ENCODE results near the gene PRKACB.

PRKACB gene

DNA sequence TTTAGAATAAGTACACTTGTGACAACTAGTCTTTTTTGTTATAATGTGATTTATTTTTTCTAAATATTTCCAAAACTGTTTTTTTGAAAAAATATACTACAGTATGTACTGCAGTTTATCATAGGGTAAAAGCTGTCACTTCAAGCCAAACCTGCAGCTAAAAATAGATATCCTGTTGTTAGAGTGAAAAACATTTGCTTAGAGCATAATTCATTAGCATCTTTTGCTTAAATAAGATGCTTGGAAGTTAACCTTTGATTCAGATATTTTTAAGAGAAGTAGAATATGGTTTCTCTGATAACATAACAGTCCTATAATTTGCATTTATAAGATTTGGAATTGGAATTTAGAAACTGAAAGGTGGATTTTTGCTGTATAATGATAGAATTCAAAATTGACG is 21.5 kb downstream of the PRKACB start:
- DNase-seq, result no peak
- TF ChIP-seq GATA1 (IDR thresholded peaks at IDR 0.05; ENCODE audit: low read depth, low read length) (no peak), POLR2A (IDR thresholded peaks at IDR 0.05; ENCODE audit: low read length) (no peak)

DNA sequence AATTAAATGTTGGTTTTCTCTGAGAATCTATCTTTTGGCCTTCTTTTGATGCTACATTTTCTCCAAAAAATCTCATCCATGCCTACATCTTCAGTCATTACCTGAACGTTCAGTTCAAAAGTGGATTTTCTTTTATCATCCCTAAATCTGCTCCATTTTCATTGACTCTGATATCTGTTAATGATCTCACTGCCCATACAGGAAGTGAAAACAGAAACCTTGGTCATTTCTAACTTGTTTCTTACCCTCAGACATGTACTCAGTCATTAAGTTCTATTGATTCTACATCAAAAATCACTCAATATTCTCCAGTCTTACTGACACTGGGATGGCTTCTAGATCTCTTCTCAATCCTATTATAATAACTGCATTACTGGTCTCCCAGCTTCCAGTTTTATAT is 22.7 kb downstream of the PRKACB start:
- TF ChIP-seq POLR2A (IDR thresholded peaks at IDR 0.05; ENCODE audit: low read length) (no peak), GATA1 (IDR thresholded peaks at IDR 0.05; ENCODE audit: low read depth, low read length) (no peak)
- DNase-seq, result no peak

DNA sequence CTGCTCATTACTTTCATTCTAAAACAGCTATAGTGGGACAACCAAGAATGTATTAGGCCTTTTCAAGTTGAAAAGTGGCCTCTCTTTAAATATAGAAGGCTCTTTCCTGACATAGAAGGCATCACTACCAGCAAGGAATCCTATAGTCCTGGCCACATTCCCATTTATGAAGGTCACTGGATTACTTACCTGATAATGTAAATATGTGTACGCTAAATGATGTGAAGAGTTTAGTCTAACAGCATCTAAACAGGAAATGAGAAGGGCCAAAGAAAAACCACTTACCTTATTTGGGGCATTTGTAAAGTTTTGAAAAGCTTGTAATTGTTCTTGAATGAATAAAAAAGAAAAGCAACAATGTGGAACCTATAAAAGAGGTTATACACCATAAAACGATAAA is 24.7 kb downstream of the PRKACB start:
- no peak for TF ChIP-seq POLR2A (IDR thresholded peaks at IDR 0.05; ENCODE audit: low read length)
- TF ChIP-seq GATA1 (IDR thresholded peaks at IDR 0.05; ENCODE audit: low read depth, low read length), result no peak
- no peak for DNase-seq

DNA sequence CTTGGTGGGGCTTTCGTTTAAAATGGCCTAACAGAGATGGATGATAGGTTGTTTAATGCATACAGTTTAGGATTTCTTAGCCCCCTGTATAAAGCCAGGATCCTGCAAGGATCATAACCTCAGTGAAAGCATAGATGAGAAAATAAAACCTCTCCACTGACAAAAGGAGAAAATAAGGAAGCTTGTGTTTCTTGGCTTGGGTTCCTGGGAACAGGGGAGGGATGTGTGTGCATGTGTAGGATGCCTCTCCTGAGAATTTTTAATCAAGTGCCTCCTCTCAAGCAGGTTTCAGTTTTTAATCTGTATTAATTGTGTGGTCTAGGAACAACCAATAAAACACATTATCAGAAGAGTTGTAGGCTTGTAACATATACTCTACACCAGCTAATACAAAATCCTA is 26.1 kb downstream of the PRKACB start:
- TF ChIP-seq GATA1 (IDR thresholded peaks at IDR 0.05; ENCODE audit: low read depth, low read length) (no peak), POLR2A (IDR thresholded peaks at IDR 0.05; ENCODE audit: low read length) (no peak)
- DNase-seq, result no peak

DNA sequence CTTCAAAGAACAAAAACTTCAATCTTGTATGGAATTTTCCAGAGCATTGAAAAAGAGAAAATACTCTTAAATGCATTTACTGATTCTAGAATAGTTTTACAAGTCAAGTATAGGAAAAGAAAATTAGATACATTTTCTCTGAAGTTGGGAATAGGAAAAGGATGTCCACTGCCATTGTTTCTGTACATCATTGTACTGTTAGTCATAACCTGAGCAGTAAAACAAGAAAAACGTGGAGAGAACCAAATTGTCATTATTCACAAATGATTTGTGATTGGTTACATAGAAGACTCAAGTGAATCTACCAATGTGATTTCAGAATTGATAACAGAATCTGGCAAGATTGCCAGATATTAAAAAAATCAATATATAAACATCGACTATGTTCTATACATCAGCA is 27.4 kb downstream of the PRKACB start:
- DNase-seq, result no peak
- TF ChIP-seq GATA1 (IDR thresholded peaks at IDR 0.05; ENCODE audit: low read depth, low read length) (no peak), POLR2A (IDR thresholded peaks at IDR 0.05; ENCODE audit: low read length) (no peak)

DNA sequence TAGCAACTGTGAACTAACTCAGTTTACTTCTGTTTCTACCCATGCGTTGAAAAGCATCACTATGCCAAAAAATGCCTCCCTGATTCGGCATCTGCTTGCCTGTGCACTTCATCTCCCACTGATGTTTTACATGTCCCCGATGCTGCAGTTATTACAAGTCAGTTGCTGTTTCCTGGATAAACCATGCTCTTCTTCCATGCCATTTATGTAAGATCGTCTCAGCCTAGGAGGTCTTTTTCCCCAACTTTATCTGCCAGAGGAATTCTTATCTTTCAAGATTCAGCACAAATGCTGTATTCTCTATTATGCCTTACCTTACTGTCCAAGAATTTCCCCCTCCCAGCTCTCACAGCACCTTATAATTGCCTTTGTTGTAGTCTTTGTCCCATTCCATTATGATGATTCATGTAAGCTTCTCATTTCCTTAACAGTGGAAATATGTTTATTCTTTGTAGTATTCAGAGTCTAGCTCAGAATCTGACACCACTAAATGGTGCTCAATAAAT is 30.0 kb downstream of the PRKACB start:
- TF ChIP-seq POLR2A (IDR thresholded peaks at IDR 0.05; ENCODE audit: low read length) (no peak), GATA1 (IDR thresholded peaks at IDR 0.05; ENCODE audit: low read depth, low read length) (no peak)
- DNase-seq, result no peak

DNA sequence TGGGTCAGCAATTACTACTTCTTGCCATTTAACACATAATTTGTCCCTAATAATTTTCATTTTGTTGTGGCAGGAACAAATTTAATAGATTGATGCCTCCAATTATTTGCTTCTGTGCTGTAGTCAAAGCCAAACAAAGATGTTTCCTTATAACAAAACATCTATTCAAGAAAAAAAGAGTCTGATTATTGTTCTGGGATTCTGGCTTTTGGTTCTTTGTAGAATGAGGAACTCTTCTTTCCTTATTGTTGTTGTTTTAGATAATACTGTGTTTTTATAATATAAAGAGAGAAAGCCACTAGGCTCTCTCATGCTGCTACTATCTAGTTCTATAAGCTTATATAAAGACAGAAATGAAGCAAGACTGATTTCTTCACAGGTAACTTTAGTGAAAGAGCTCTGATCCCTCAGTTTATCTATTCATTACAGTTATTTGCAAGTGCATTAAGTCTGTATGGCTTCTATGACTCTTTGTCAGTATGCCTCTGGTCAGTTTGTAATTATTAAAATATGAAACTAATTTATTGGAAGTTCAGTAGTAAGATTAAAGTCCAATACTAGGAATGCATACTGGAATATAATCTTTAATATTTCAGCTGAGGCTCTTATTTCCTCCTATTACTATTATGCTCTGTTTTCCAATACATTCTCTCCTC is 37.4 kb downstream of the PRKACB start:
- TF ChIP-seq GATA1 (IDR thresholded peaks at IDR 0.05; ENCODE audit: low read depth, low read length), result no peak
- no peak for TF ChIP-seq POLR2A (IDR thresholded peaks at IDR 0.05; ENCODE audit: low read length)
- DNase-seq, result no peak

DNA sequence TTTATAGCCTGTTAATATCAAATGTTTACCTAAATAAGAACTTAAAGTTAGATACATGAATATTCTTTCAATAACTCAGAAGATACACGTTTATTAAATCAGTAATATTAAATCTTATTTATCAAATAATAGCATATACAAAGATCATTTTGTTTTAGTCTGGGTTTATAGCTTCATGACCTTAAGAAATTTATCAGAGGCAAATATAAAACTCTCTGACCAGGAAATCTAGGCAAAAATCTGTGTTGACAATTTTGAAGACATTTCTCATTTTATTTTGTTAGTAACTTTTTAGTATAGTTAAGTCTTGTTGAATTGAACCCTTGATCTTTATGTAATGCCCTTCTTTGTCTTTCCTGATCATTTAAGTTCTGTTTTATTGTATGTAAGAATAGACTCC is 46.4 kb downstream of the PRKACB start:
- TF ChIP-seq GATA1 (IDR thresholded peaks at IDR 0.05; ENCODE audit: low read depth, low read length) (no peak), POLR2A (IDR thresholded peaks at IDR 0.05; ENCODE audit: low read length) (no peak)
- no peak for DNase-seq

DNA sequence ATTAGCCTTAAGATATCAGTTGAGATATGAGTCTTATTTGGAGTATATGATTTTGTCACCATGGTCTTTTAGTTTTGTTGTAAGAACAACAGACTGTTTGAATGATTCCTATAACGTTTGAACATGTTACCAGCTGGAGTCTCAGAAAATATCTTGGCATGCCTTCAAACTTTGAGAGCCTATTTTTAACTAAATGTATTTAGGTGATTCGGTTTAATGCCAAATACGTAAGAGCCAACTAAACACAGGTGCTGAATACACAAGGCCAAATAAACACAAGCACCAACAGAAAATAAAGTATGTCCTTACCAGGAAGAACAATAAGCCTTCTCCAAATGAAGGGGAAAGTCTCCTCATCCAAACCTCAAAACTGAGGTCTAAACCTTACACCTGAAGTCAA is 48.6 kb downstream of the PRKACB start:
- no peak for DNase-seq
- TF ChIP-seq GATA1 (IDR thresholded peaks at IDR 0.05; ENCODE audit: low read depth, low read length), result no peak

DNA sequence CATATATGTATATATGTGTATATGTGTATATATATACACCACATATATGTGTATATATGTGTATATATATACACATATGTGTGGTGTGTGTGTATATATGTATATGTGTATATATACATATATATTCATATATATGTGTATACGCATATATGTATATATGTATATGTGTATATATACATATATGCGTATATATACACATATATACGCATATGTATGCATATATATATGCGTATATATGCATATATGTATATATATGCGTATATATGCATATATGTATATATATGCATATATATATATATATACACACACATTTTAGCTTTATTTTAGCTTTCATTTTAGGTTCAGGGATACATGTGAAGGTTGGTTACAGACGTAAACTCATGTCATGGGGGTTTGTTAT is 54.8 kb downstream of the PRKACB start:
- TF ChIP-seq POLR2A (IDR thresholded peaks at IDR 0.05; ENCODE audit: low read length) (no peak), GATA1 (IDR thresholded peaks at IDR 0.05; ENCODE audit: low read depth, low read length) (no peak)
- DNase-seq, result no peak

DNA sequence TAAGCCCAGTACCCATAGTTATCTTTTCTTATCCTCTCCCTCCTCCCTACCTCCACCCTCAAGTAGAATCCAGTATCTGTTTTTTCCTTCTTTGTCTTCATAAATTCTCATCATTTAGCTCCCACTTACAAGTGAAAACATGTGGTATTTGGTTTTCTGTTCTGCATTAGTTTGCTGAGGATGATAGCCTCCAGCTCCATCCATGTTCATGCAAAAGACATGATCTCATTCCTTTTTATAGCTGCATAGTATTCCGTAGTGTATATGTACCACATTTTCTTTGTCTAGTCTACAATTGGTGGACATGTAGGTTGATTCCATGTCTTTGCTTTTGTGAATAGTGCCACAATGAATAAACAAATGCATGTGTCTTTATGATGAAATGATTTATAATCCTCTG is 55.2 kb downstream of the PRKACB start:
- TF ChIP-seq GATA1 (IDR thresholded peaks at IDR 0.05; ENCODE audit: low read depth, low read length) (no peak), POLR2A (IDR thresholded peaks at IDR 0.05; ENCODE audit: low read length) (no peak)
- no peak for DNase-seq

DNA sequence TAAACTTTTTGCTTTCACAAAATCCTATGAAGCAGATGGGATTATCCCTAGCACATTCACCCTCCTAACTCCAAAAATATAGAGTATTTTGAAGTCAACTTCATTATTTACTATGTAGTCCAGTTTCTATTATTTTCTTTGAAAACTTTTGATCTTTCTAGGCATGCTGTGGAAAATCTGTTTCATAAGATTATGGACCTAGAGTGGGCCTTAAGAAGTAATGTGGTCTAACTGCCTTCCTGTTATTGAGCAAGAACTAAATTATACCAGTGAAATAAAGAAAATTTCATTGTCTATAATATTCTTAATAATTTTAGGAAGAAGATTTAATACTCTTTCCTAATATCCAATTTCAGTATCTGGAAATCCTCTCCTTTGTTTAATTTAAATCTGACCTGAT is 58.1 kb downstream of the PRKACB start:
- DNase-seq, result no peak
- no peak for TF ChIP-seq GATA1 (IDR thresholded peaks at IDR 0.05; ENCODE audit: low read depth, low read length)
- TF ChIP-seq POLR2A (IDR thresholded peaks at IDR 0.05; ENCODE audit: low read length), result no peak

DNA sequence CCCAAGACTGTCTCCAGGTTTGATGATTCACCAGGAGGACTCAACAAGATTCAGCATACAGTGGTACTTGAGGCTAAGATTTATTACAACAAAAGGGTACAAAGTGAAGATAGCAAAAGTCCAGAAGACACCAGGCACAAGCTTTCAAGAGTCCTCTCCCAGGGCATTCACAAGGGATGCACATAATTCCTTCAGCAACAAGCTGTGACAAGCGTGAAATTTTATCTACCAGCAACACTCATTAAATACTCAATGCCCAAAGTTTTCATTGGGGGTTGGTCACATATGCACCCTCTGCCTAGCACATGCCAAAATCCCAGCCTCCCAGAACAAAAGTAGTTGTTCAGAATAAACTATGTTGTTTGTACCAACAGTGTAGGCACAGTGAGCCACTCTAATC is 62.3 kb downstream of the PRKACB start:
- no peak for TF ChIP-seq GATA1 (IDR thresholded peaks at IDR 0.05; ENCODE audit: low read depth, low read length)
- TF ChIP-seq POLR2A (IDR thresholded peaks at IDR 0.05; ENCODE audit: low read length), result no peak
- no peak for DNase-seq

DNA sequence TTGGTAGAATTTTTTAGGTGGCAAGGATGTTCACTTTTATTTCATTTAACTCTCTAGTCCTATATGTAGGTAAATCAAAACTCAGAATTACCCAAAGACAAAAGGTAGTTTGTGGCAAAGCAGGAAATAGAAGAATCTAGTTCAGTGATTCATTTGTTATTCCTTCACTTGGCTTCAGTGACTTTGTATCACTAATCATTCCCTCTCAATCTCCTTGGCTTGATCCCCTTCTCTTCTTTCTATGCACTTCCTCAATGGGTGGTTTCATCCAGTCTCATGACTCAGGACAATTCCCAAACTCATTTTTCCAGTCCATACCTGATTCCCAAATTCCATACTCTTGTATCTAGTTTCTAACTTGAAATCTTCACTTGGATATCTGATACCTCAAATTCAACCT is 64.9 kb downstream of the PRKACB start:
- TF ChIP-seq POLR2A (IDR thresholded peaks at IDR 0.05; ENCODE audit: low read length) (no peak), GATA1 (IDR thresholded peaks at IDR 0.05; ENCODE audit: low read depth, low read length) (no peak)
- DNase-seq, result no peak

DNA sequence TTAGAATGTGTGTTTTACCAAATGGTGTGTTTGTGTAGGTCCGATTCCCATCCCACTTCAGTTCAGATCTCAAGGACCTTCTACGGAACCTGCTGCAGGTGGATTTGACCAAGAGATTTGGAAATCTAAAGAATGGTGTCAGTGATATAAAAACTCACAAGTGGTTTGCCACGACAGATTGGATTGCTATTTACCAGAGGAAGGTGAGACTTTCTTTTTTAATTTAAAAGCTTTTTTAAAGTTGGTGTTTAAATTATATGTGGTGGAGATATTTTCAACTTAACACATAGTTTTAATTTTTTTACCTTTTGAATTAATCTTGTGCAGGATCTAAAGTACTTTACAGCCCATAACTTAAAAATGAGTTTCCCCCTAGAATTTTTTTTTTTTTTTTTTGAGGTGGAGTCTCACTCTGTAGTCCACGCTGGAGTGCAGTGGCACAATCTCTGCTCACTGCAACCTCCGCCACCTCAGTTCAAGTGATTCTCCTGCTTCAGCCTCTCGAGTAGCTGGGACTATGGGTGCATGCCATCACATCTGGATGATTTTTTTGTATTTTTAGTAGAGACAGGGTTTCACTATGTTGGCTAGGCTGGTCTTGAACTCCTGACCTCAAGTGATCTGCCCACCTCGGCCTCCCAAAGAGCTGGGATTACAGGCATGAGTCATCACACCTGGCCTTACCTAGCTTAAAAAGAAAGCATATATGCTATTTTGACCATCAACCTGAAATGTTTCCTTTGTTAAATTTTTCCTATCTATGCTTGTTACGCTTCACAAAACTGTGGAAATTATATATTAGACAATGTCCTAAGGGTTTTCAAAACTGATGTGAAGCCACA is 70.3 kb downstream of the PRKACB start:
- no peak for DNase-seq
- TF ChIP-seq GATA1 (IDR thresholded peaks at IDR 0.05; ENCODE audit: low read depth, low read length) (no peak), POLR2A (IDR thresholded peaks at IDR 0.05; ENCODE audit: low read length) (no peak)
